ENCODE results near the gene ZDHHC19.

GRCh38 chr3:196225086-196225485 is 13.9 kb upstream of the ZDHHC19 start:
- no peak for TF ChIP-seq CTCF (conservative IDR thresholded peaks at IDR 0.05)
- no peak for TF ChIP-seq ZFX (IDR thresholded peaks at IDR 0.05)
